Stimulated activated CD8-positive, alpha-beta memory T cell treated with anti-CD3 and anti-CD28 coated beads, Interleukin-4, amount 100 ng/mL, for 1 hour (primary cell): ENCODE data around the gene RAB14.

Experiments used
- DNase-seq, 2 donors: peaks; one replicate each; pipeline ENCODE4 v3.0.0-alpha.2; 2020; ENCODE audit warnings: low read depth in 2 of 2, low spot score in 1 of 2

The RAB14 gene

GRCh38 chr9:121201738-121202533, at the start of gene RAB14:
TSS of gene RAB14 (minus strand) at chr9:121201869. CDS start at chr9:121193412, 8,457 bp downstream.
- peak; percentile 100 for DNase-seq

- DNase-seq: no peak
These were observed 47.9 kb upstream of the RAB14 start for GRCh38 chr9:121249563-121249962.

- no peak for DNase-seq
These were observed 45.3 kb upstream of the RAB14 start for GRCh38 chr9:121246821-121247561.

- no peak for DNase-seq
These were observed 41.3 kb upstream of the RAB14 start for GRCh38 chr9:121242959-121243346.

- no peak for DNase-seq
These were observed 40.7 kb upstream of the RAB14 start for GRCh38 chr9:121242219-121242958.

GRCh38 chr9:121240472-121241135, 38.9 kb upstream of the RAB14 start:
- DNase-seq: no peak

GRCh38 chr9:121239851-121240250, 38.2 kb upstream of the RAB14 start:
- DNase-seq: no peak

- DNase-seq: no peak
These were observed 37.4 kb upstream of the RAB14 start for GRCh38 chr9:121239071-121239470.

- no peak for DNase-seq
These were observed 36.2 kb upstream of the RAB14 start for GRCh38 chr9:121237916-121238315.

- no peak for DNase-seq
These were observed 33.8 kb upstream of the RAB14 start for GRCh38 chr9:121235512-121235911.

- no peak for DNase-seq
These were observed 33.1 kb upstream of the RAB14 start for GRCh38 chr9:121234832-121235161.

- DNase-seq: no peak
These were observed 32.5 kb upstream of the RAB14 start for GRCh38 chr9:121233906-121234831.

- DNase-seq: no peak
These were observed 30.6 kb upstream of the RAB14 start for GRCh38 chr9:121232251-121232650.

GRCh38 chr9:121230256-121230655, 28.6 kb upstream of the RAB14 start:
- DNase-seq: no peak

- DNase-seq: no peak
These were observed 26.2 kb upstream of the RAB14 start for GRCh38 chr9:121227862-121228261.

- no peak for DNase-seq
These were observed 24.5 kb upstream of the RAB14 start for GRCh38 chr9:121226175-121226574.

- DNase-seq: no peak
These were observed 23.6 kb upstream of the RAB14 start for GRCh38 chr9:121225240-121225639.

- no peak for DNase-seq
These were observed 21.0 kb upstream of the RAB14 start for GRCh38 chr9:121222524-121223171.

GRCh38 chr9:121221664-121222055, 20.0 kb upstream of the RAB14 start:
- no peak for DNase-seq
